ES-I3 (cell line): ENCODE measurements around the gene FBXO8.

ENCODE experiments used
- H3K36me3 ChIP-seq: 2 replicates; pipeline ENCODE4 v1.6.1; 2013; ENCODE audit warnings: mild to moderate bottlenecking, low read length, control low read depth, moderate library complexity; ENCODE audit not compliant: insufficient read depth
- H3K4me1 ChIP-seq: 2 replicates; pipeline ENCODE4 v1.6.1; 2013; ENCODE audit warnings: mild to moderate bottlenecking, control low read depth, low read length; ENCODE audit not compliant: insufficient read depth
- H3K9ac ChIP-seq: 2 replicates; pipeline ENCODE4 v1.6.1; 2013; ENCODE audit warnings: low read depth, mild to moderate bottlenecking, low read length, moderate library complexity
- H3K9me3 ChIP-seq: 2 replicates; pipeline ENCODE4 v1.6.1; 2013; ENCODE audit warnings: mild to moderate bottlenecking, low read length, moderate library complexity; ENCODE audit not compliant: control insufficient read depth, insufficient read depth

The FBXO8 gene

GRCh38 chr4:174244441-174244840, 39.0 kb downstream of the FBXO8 start:
- H3K36me3 ChIP-seq = no peaks in the 10 kb centered on the region
- H3K9me3 ChIP-seq = no peaks in the 10 kb centered on the region
- H3K9ac ChIP-seq = no peak overlapping the region
- no peaks in the 10 kb centered on the region for H3K4me1 ChIP-seq

- H3K9me3 ChIP-seq = no peaks in the 10 kb centered on the region
- H3K4me1 ChIP-seq = no peaks in the 10 kb centered on the region
- H3K9ac ChIP-seq = no peak overlapping the region
- no peaks in the 10 kb centered on the region for H3K36me3 ChIP-seq
Observed at GRCh38 chr4:174241162-174241561, 42.3 kb downstream of the FBXO8 start.

GRCh38 chr4:174236359-174236758, 47.1 kb downstream of the FBXO8 start:
- H3K36me3 ChIP-seq = no peaks in the 10 kb centered on the region
- H3K9ac ChIP-seq = no peak overlapping the region
- no peaks in the 10 kb centered on the region for H3K9me3 ChIP-seq
- no peaks in the 10 kb centered on the region for H3K4me1 ChIP-seq

- Histone ChIP-seq H3K9ac (no peak overlapping the region), H3K4me1 (no peaks in the 10 kb centered on the region), H3K9me3 (no peaks in the 10 kb centered on the region), H3K36me3 (no peaks in the 10 kb centered on the region)
Observed at GRCh38 chr4:174230680-174231079, 52.8 kb downstream of the FBXO8 start.

GRCh38 chr4:174230148-174230547, 53.3 kb downstream of the FBXO8 start:
- H3K9ac ChIP-seq = no peak overlapping the region
- no peaks in the 10 kb centered on the region for H3K36me3 ChIP-seq
- H3K9me3 ChIP-seq = no peaks in the 10 kb centered on the region
- no peaks in the 10 kb centered on the region for H3K4me1 ChIP-seq

- H3K4me1 ChIP-seq = no peaks in the 10 kb centered on the region
- H3K36me3 ChIP-seq = no peaks in the 10 kb centered on the region
- no peak overlapping the region for H3K9ac ChIP-seq
- H3K9me3 ChIP-seq = no peaks in the 10 kb centered on the region
Observed at GRCh38 chr4:174228988-174229387, 54.5 kb downstream of the FBXO8 start.

GRCh38 chr4:174225349-174226049, 58.0 kb downstream of the FBXO8 start:
- H3K4me1 ChIP-seq = no peaks in the 10 kb centered on the region
- no peaks in the 10 kb centered on the region for H3K36me3 ChIP-seq
- H3K9ac ChIP-seq = no peak overlapping the region
- no peaks in the 10 kb centered on the region for H3K9me3 ChIP-seq

GRCh38 chr4:174224550-174224949, 58.9 kb downstream of the FBXO8 start:
- Histone ChIP-seq H3K36me3 (no peaks in the 10 kb centered on the region), H3K9me3 (no peaks in the 10 kb centered on the region), H3K4me1 (no peaks in the 10 kb centered on the region), H3K9ac (no peak overlapping the region)

GRCh38 chr4:174222266-174222872, 61.1 kb downstream of the FBXO8 start:
- H3K9me3 ChIP-seq = no peaks in the 10 kb centered on the region
- no peak overlapping the region for H3K9ac ChIP-seq
- H3K4me1 ChIP-seq = no peaks in the 10 kb centered on the region
- H3K36me3 ChIP-seq = no peaks in the 10 kb centered on the region

- H3K36me3 ChIP-seq = no peaks in the 10 kb centered on the region
- peak overlapping the region; percentile 23; the same call in 1 of the 2 replicates for H3K9ac ChIP-seq
- no peaks in the 10 kb centered on the region for H3K9me3 ChIP-seq
- H3K4me1 ChIP-seq = peaks cover 10% of the 10 kb centered on the region; the same call in 1 of the 2 replicates
Observed at GRCh38 chr4:174218127-174218790, 65.2 kb downstream of the FBXO8 start.

GRCh38 chr4:174217273-174218126, 66.0 kb downstream of the FBXO8 start:
- no peaks in the 10 kb centered on the region for H3K9me3 ChIP-seq
- peaks cover 10% of the 10 kb centered on the region; the same call in 1 of the 2 replicates for H3K4me1 ChIP-seq
- H3K9ac ChIP-seq = peak overlapping the region; percentile 23; the same call in 1 of the 2 replicates
- no peaks in the 10 kb centered on the region for H3K36me3 ChIP-seq

- peak overlapping the region; percentile 23; the same call in 1 of the 2 replicates for H3K9ac ChIP-seq
- H3K9me3 ChIP-seq = no peaks in the 10 kb centered on the region
- H3K4me1 ChIP-seq = peaks cover 10% of the 10 kb centered on the region; the same call in 1 of the 2 replicates
- no peaks in the 10 kb centered on the region for H3K36me3 ChIP-seq
Observed at GRCh38 chr4:174216799-174217272, 66.6 kb downstream of the FBXO8 start.

GRCh38 chr4:174215961-174216680, 67.3 kb downstream of the FBXO8 start:
- Histone ChIP-seq H3K9me3 (no peaks in the 10 kb centered on the region), H3K36me3 (no peaks in the 10 kb centered on the region), H3K9ac (no peak overlapping the region; the same call in 1 of the 2 replicates), H3K4me1 (peaks cover 10% of the 10 kb centered on the region; the same call in 1 of the 2 replicates)
